ENCODE data around the gene KBTBD12. TPM values are rescaled to one million over a fixed set of nuclear protein-coding genes. Genes with fewer than 3 reads are reported as not detected.

KBTBD12 gene
- total and polyA plus RNA-seq, 2 of the 13 experiments (the other 11 are each of a cell fraction or from before 2014, with no cell fraction given) = not detected

DNA sequence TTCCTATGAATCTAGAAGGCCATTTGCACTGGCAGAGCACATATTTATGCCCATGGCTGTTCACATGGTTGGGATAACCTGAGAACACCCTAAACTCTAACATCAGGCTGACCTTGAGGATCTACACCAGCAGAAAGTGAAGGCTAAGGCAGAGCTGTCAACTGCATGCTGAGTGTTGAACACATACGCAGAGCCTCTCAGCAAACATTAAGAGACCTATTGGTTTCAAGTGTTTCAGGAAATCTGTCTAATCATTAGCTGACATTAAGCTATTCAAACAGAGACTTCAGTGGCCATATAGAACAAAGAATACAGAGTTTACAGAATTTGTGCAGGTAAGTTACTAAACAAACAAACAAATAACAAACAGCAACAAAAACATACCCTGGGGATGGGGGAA lies 121.1 kb downstream of the KBTBD12 start (continued):
- peak; percentile 66 for TF ChIP-seq ZEB1 (IDR thresholded peaks at IDR 0.05; ENCODE audit: insufficient replicate concordance, low read depth)
- 0 out of 2 replicates have a peak, but pooled peaks have one; percentile 18 for TF ChIP-seq NR2F6 (IDR thresholded peaks at IDR 0.05)
- 0 out of 2 replicates have a peak, but pooled peaks have one; percentile 28 for TF ChIP-seq NR2F6 (CRISPR knock-in tag; IDR thresholded peaks at IDR 0.05)
- peak; percentile 53; the same call in 1 of the 2 replicates for TF ChIP-seq ELF3 (CRISPR knock-in tag; IDR thresholded peaks at IDR 0.05)
- TF ChIP-seq, protein P1, sequence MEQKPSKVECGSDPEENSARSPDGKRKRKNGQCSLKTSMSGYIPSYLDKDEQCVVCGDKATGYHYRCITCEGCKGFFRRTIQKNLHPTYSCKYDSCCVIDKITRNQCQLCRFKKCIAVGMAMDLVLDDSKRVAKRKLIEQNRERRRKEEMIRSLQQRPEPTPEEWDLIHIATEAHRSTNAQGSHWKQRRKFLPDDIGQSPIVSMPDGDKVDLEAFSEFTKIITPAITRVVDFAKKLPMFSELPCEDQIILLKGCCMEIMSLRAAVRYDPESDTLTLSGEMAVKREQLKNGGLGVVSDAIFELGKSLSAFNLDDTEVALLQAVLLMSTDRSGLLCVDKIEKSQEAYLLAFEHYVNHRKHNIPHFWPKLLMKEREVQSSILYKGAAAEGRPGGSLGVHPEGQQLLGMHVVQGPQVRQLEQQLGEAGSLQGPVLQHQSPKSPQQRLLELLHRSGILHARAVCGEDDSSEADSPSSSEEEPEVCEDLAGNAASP (CRISPR knock-in tag; IDR thresholded peaks at IDR 0.05; ENCODE audit: borderline replicate concordance) = peak; percentile 38; the same call in 1 of the 2 replicates
- TF ChIP-seq ZFP36 (IDR thresholded peaks at IDR 0.05; ENCODE audit: borderline replicate concordance, low read depth, low read length, partially characterized antibody) = no peak
- no peak for TF ChIP-seq PRDM10 (CRISPR knock-in tag; IDR thresholded peaks at IDR 0.05; ENCODE audit: low read depth)
- TF ChIP-seq SOX6 (IDR thresholded peaks at IDR 0.05) = no peak
- peak; percentile 81 for TF ChIP-seq SOX6 (CRISPR knock-in tag; IDR thresholded peaks at IDR 0.05)
- TF ChIP-seq THYN1 (CRISPR knock-in tag; IDR thresholded peaks at IDR 0.05; ENCODE audit: borderline replicate concordance, low read depth) = no peak
- TF ChIP-seq ZNF3 (CRISPR knock-in tag; IDR thresholded peaks at IDR 0.05) = peak; percentile 57; the same call in 1 of the 2 replicates
- TF ChIP-seq SOX5 (CRISPR knock-in tag; IDR thresholded peaks at IDR 0.05; ENCODE audit: borderline replicate concordance) = peak; percentile 78; the same call in 1 of the 2 replicates
- peak; percentile 50; the same call in 1 of the 2 replicates for TF ChIP-seq AHDC1 (CRISPR knock-in tag; IDR thresholded peaks at IDR 0.05; ENCODE audit: borderline replicate concordance)
- TF ChIP-seq ZIK1 (CRISPR knock-in tag; IDR thresholded peaks at IDR 0.05; ENCODE audit: borderline replicate concordance, low read depth) = no peak
- peak; percentile 72 for TF ChIP-seq SAP130 (CRISPR knock-in tag; IDR thresholded peaks at IDR 0.05; ENCODE audit: low read depth)
- TF ChIP-seq NFE2L2 (IDR thresholded peaks at IDR 0.05; ENCODE audit: low read length) = no peak
- 0 out of 2 replicates have a peak, but pooled peaks have one; percentile 28 for TF ChIP-seq SIN3A (IDR thresholded peaks at IDR 0.05; ENCODE audit: borderline replicate concordance, low read depth, low read length)
- TF ChIP-seq, protein P2, sequence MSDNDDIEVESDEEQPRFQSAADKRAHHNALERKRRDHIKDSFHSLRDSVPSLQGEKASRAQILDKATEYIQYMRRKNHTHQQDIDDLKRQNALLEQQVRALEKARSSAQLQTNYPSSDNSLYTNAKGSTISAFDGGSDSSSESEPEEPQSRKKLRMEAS (IDR thresholded peaks at IDR 0.05) = peak; percentile 46

Data from HepG2 (cell line).